DMS 273 treated with DMSO at 0.1 percent for 48 hours (cell line): ENCODE data around the gene RBM47.
"Not testable (repeated sequence)": the region's sequence is repeated elsewhere in the genome, so short reads cannot be mapped to it uniquely, and the experiment has no call there.

Source experiments
- DNase-seq: peaks from one replicate; lab custom pipeline; 2025; lab: John Stamatoyannopoulos, UW

The RBM47 gene

GRCh38 chr4:40526741-40527140 is 102.9 kb downstream of the RBM47 start:
- DNase-seq = no peak

GRCh38 chr4:40525752-40526598 is 103.7 kb downstream of the RBM47 start:
- no peak for DNase-seq

GRCh38 chr4:40524366-40525041 is 105.2 kb downstream of the RBM47 start:
- DNase-seq = no peak

- no peak for DNase-seq
Observed at GRCh38 chr4:40523581-40523980, 106.1 kb downstream of the RBM47 start.

DNA sequence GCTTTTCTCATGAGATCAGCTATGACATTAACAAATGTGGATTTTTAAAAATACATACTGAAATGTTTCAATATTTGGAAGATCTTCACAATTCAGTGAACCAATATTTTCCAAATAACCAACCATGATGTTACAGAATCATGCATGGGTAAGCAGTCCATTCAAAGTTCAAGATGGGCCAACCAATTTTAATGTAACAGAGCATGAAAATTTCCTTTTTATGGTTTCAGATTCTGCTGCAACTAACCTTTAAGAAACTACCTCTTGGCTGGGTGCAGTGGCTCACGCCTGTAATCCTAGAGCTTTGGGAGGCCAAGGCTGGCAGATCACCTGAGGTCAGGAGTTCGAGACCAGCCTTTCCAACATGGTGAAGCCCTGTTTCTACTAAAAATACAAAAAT is 107.7 kb downstream of the RBM47 start:
- no peak for DNase-seq

- no peak for DNase-seq
Observed at GRCh38 chr4:40520533-40520932, 109.1 kb downstream of the RBM47 start.

DNA sequence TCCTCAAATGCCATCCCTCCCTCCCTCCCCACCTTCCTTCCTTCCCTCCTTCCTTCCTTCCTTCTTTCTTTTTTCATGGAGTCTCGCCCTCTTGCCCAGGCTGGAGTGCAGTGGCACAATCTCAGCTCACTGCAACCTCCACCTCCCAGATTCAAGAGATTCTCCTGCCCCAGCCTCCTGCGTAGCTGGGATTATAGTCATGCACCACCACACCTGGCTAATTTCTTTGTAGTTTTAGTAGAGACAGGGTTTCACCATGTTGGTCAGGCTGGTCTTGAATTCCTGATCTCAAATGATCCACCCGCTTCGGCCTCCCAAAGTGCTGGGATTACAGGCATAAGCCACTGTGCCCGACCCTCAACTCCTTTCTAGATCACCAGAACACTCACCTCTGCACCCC is 112.6 kb downstream of the RBM47 start:
- not testable (repeated sequence) for DNase-seq

GRCh38 chr4:40516651-40517050 is 113.0 kb downstream of the RBM47 start:
- DNase-seq = no peak

DNA sequence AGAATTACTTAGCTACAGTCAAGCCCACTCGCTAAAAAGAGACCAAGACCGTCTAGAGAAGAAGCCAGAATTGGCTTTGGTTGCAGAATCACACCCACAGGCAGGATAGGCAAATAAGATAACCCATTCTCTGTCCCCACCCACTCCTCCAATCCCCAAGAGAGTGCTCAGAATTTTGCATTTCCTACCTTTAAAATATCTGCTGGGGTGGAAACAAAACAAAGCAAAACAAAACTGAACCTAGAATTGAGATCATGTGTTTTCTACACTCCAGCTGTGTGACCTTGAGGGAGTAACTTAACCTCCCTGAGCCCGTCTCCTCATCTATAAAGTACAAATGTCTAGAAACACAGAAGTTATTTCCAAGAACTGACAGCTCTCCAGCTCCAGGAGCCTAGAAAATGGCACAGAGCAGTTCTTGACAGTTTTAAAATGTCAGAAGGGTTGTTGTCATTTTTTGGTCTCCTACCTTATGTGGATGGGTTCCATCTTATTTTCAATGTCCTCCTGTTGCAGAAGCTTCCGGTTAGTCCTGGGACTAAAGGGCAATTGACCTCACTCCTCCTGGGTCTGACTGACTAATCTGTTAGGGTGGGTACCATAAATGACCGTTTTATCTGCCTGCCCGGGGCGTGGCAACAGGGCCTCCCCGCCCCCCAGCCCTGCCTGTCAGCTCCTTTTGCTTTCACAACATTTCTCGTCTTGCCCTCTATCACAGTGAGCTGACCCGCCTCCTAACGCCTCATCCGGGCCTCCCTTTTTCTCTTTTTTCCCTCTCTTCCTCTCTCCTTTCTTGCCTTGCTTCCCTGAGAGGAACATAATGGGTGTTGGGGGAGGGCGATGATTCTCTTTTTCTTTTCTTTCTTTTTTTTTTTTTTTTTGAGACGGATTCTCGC is 114.0 kb downstream of the RBM47 start:
- DNase-seq = no peak

- DNase-seq = no peak
Observed at GRCh38 chr4:40515037-40515397, 114.6 kb downstream of the RBM47 start.

- DNase-seq = no peak
Observed at GRCh38 chr4:40514497-40514951, 115.1 kb downstream of the RBM47 start.

- DNase-seq = no peak
Observed at GRCh38 chr4:40511036-40511614, 118.5 kb downstream of the RBM47 start.

DNA sequence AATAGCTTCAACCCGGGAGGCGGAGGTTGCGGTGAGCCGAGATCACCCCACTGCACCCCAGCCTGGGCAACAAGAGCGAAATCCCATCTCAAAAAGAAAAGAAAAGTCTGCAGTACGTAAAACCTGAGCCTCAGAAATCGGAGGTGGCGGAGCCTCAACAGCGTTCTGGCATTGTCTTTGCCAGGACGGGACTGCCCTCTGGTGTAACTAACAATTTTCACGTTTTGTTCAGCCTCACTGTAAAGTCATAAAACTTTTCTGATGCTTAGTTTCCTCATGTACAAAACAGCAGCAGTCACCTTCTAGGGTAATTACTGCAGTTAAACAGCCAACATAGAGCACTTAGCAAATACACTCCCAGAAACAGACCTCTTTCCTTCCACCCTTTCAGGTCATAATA is 121.7 kb downstream of the RBM47 start:
- no peak for DNase-seq

- DNase-seq = no peak
Observed at GRCh38 chr4:40506492-40506891, 123.2 kb downstream of the RBM47 start.

- DNase-seq = no peak
Observed at GRCh38 chr4:40506066-40506465, 123.6 kb downstream of the RBM47 start.

GRCh38 chr4:40502934-40503333 is 126.7 kb downstream of the RBM47 start:
- DNase-seq = no peak

DNA sequence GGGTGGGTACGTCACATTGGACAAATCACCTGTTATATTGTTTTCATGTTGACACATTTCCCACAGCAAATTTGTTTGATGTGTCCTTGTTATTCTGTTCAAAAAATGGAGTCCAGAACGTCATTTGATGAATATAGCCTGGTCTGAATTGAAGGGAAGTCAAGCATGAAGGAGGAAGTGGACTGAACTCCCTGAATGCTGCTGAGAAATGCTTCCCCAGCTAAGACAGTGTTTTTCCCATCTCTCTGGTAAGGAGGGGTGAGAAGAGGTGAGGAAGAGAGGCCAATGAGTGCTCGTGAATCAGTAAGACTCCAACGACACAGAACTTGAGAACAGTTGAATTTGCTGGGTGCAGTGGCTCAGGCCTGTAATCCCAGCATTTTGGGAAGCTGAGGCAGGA is 127.4 kb downstream of the RBM47 start:
- no peak for DNase-seq

- DNase-seq = no peak
Observed at GRCh38 chr4:40500781-40501180, 128.9 kb downstream of the RBM47 start.

- DNase-seq = no peak
Observed at GRCh38 chr4:40493160-40493559, 136.5 kb downstream of the RBM47 start.

DNA sequence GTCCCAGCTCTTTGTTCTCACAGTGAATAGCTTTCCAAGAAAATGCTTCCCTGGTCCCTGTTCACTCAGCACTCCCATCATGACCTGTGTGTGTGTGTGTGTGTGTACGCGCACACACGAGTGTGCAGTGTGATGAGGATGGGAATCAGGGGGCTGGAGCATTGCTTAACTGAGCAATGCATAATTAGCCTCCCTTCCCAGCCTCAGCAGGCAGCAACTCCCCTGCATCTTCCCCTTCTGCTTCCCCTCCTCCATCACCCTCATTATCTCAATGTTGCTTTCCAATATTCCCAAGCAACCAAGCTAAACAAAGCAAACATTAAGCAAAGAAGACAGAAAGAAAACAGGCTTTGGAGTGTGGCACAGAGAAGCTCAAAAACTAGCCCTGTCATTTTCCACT is 137.0 kb downstream of the RBM47 start:
- no peak for DNase-seq

DNA sequence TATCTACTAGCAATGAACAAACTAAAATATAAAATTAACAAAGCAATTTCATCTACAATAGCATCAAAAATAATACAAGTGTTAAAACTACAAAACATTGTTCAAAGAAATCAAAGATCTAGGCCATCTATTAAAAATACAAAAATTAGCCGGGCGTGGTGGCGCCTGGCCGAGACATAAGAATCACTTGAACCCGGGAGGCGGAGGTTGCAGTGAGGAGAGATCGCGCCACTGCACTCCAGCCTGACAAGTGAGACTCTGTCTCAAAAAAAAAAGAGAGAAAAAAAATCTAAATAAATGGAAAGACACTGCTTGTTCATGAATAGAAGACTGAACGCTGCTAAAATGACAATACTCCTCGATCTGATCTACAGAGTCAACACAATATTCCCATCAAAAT is 139.2 kb downstream of the RBM47 start:
- DNase-seq = no peak

DNA sequence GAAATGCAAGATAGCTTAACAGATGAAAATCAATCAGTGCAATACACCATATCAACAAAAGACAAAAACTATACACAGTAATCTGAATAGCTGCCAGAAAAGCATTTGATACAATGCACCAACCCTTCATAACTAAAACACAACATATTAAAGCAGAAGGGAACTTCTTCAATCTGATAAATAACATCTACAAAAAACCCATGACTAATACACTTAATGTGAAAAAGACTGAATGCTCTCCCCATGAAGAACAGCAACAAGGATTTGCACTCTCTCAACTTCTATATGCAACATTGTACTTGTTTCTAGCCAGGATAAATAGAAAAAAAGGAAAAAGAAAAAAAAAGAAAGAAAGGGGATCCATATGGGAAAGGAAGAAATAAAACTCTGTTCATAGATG is 139.7 kb downstream of the RBM47 start:
- no peak for DNase-seq
